Esophagus squamous epithelium (tissue), 4 donors: Measurements from ENCODE around the gene TBXAS1.

Experiments used
- CTCF ChIP-seq, 6 experiments: fragments of 450-650 bp in 4 of 6; fragments of 200-600 bp in 2 of 6; sonication (generic) in 2 of 6; IDR thresholded peaks; one replicate each; pipeline ENCODE4 v1.5.1; 2016 to 2019; ENCODE audit warnings: antibody characterized with exemption in 6 of 6, mild to moderate bottlenecking in 4 of 6, moderate library complexity in 4 of 6
- POLR2A ChIP-seq, 4 donors: fragments of 450-650 bp; IDR thresholded peaks; one replicate each; pipeline ENCODE4 v1.6.1; 2017; ENCODE audit warnings: antibody characterized with exemption in 4 of 4, mild to moderate bottlenecking in 4 of 4, moderate library complexity in 3 of 4

- TF ChIP-seq CTCF (IDR thresholded peaks at IDR 0.05) (no peak), POLR2A (IDR thresholded peaks at IDR 0.05) (no peak)
These were observed 185.1 kb downstream of the TBXAS1 start for GRCh38 chr7:140014123-140014522.
